GM12878 (cell line): ENCODE results near the gene GAS2L2. TPM values are rescaled to one million over a fixed set of nuclear protein-coding genes. Genes with fewer than 3 reads are reported as not detected.

Experiments
- ATAC-seq: fragments of 200-7000 bp; cut with Tn5 transposase; 3 replicates; pipeline ENCODE4 v1.9.1; 2020; ENCODE audit warnings: mild to moderate bottlenecking, moderate library complexity
- BruUV-seq: library from RNA; stranded (reverse); fragments of 400-500 nt; replicated peaks from 2 replicates; lab custom pipeline; 2021; lab: Mats Ljungman, UMichigan
- CTCF ChIA-PET: fragments of 300-600 bp; sonication (Branson Sonifier 250); formaldehyde crosslinking; extraction: SDS; loops from one replicate; lab custom pipeline; 2021; ENCODE audit warnings: inconsistent platforms; lab: Yijun Ruan, JAX
- POLR2A ChIA-PET: fragments of 350-600 bp; formaldehyde crosslinking; extraction: SDS; loops from one replicate; lab custom pipeline; 2021; ENCODE audit warnings: inconsistent platforms; lab: Charles Lee
- RAD21 ChIA-PET: fragments of 300-600 bp; sonication (Branson Sonifier 250); formaldehyde crosslinking; loops from one replicate; lab custom pipeline; 2023; ENCODE audit warnings: antibody characterized with exemption; ENCODE audit not compliant: unreplicated experiment; lab: Charles Lee
- SMC1A ChIA-PET: fragments of 300-600 bp; sonication (Branson Sonifier 250); formaldehyde crosslinking; loops from one replicate; lab custom pipeline; 2023; ENCODE audit not compliant: unreplicated experiment, uncharacterized antibody; lab: Charles Lee
- DNase-seq: peaks from one replicate; pipeline ENCODE4 v3.0.0-alpha.2; 2011; ENCODE audit warnings: low read depth, low spot score
- FAIRE-seq: peaks from 3 replicates; lab custom pipeline; 2011; peaks lifted over from hg19 to GRCh38; lab: Jason Lieb, UNC
- H2AFZ ChIP-seq: 2 replicates; pipeline ENCODE4 v1.6.0; 2011; ENCODE audit warnings: low read depth, low read length, control low read depth; ENCODE audit not compliant: control insufficient read depth
- H3K27ac ChIP-seq: 2 replicates; pipeline ENCODE4 v1.5.1; 2011; ENCODE audit warnings: control low read depth; ENCODE audit not compliant: control insufficient read depth, insufficient read depth
- H3K27me3 ChIP-seq, 2 experiments: replicated peaks in 1 of 2; 2 replicates each; pipeline versions ENCODE4 v1.6.0 to v1.6.1; 2011; ENCODE audit warnings: low read length in 1 of 2; ENCODE audit not compliant: control insufficient read depth in 2 of 2, insufficient read depth in 2 of 2
- H3K36me3 ChIP-seq, 2 experiments: 2 replicates each; pipeline ENCODE4 v1.5.1; 2011; ENCODE audit warnings: low read length in 1 of 2; ENCODE audit not compliant: control insufficient read depth in 2 of 2, insufficient read depth in 2 of 2
- H3K4me1 ChIP-seq: 2 replicates; pipeline ENCODE4 v1.6.1; 2011; ENCODE audit warnings: mild to moderate bottlenecking, low read length, moderate library complexity, mixed read lengths; ENCODE audit not compliant: control insufficient read depth, insufficient read depth
- H3K4me2 ChIP-seq: 2 replicates; pipeline ENCODE4 v1.6.0; 2011; ENCODE audit warnings: control low read depth; ENCODE audit not compliant: control insufficient read depth, insufficient read depth
- H3K4me3 ChIP-seq: fragments of 200-600 bp; sonication (generic); 2 replicates; pipeline ENCODE4 v1.5.1; 2016
- H3K79me2 ChIP-seq: 2 replicates; pipeline ENCODE4 v1.6.0; 2011; ENCODE audit warnings: low read length; ENCODE audit not compliant: control insufficient read depth, insufficient read depth
- H3K9ac ChIP-seq: 2 replicates; pipeline ENCODE4 v1.8.0; 2011; ENCODE audit warnings: low read length, control low read depth, mixed read lengths; ENCODE audit not compliant: control insufficient read depth, insufficient read depth
- H3K9me3 ChIP-seq: replicated peaks from 3 replicates; pipeline ENCODE4 v1.5.1; 2011; ENCODE audit warnings: mild to moderate bottlenecking, low read length; ENCODE audit not compliant: control insufficient read depth, insufficient read depth
- H4K20me1 ChIP-seq: 2 replicates; pipeline ENCODE4 v1.6.0; 2011; ENCODE audit not compliant: control insufficient read depth, insufficient read depth
- BHLHE40 ChIP-seq, 2 experiments: fragments of 450-650 bp in 1 of 2; IDR thresholded peaks; 2 replicates each; pipeline ENCODE4 v1.6.1; 2011 to 2017; ENCODE audit warnings: low read depth in 2 of 2, borderline replicate concordance in 1 of 2, improper control_type of control experiment in 1 of 2, low read length in 1 of 2, mild to moderate bottlenecking in 1 of 2
- CBFB ChIP-seq: IDR thresholded peaks from 2 replicates; pipeline ENCODE4 v1.6.1; 2016; ENCODE audit warnings: antibody characterized with exemption, low read depth
- DPF2 ChIP-seq: fragments of 450-650 bp; IDR thresholded peaks from 2 replicates; pipeline ENCODE4 v1.6.1; 2017; ENCODE audit warnings: mild to moderate bottlenecking
- JUNB ChIP-seq: IDR thresholded peaks from 2 replicates; pipeline ENCODE4 v1.6.1; 2016; ENCODE audit warnings: antibody characterized with exemption, mild to moderate bottlenecking
- LARP7 ChIP-seq: fragments of 450-650 bp; IDR thresholded peaks from 2 replicates; pipeline ENCODE4 v1.6.1; 2017; ENCODE audit warnings: mild to moderate bottlenecking
- POLR2AphosphoS5 ChIP-seq: IDR thresholded peaks from 2 replicates; pipeline ENCODE4 v1.6.1; 2011; ENCODE audit warnings: mild to moderate bottlenecking, low read length, inconsistent platforms
- RAD21 ChIP-seq: IDR thresholded peaks from 2 replicates; pipeline ENCODE4 v1.6.1; 2011; ENCODE audit warnings: mild to moderate bottlenecking, low read depth, low read length, moderate library complexity; ENCODE audit not compliant: insufficient read depth
- RELA ChIP-seq: fragments of 450-650 bp; IDR thresholded peaks from 2 replicates; pipeline ENCODE4 v1.8.0; 2014; ENCODE audit warnings: borderline replicate concordance; ENCODE audit not compliant: partially characterized antibody
- SUPT20H ChIP-seq: IDR thresholded peaks from 2 replicates; pipeline ENCODE4 v1.6.1; 2011; ENCODE audit warnings: low read depth, mild to moderate bottlenecking, low read length, moderate library complexity, borderline replicate concordance; ENCODE audit not compliant: control insufficient read depth
- TCF3 ChIP-seq: IDR thresholded peaks from 2 replicates; pipeline ENCODE4 v1.6.1; 2012; ENCODE audit warnings: low read depth, mild to moderate bottlenecking, low read length, borderline replicate concordance; ENCODE audit not compliant: insufficient read depth
- WRNIP1 ChIP-seq: IDR thresholded peaks from 2 replicates; pipeline ENCODE4 v1.6.1; 2011; ENCODE audit warnings: low read depth, low read length, improper control_type of control experiment, borderline replicate concordance
- ZSCAN29 ChIP-seq: fragments of 450-650 bp; IDR thresholded peaks from 2 replicates; pipeline ENCODE4 v1.6.1; 2017; ENCODE audit warnings: mild to moderate bottlenecking, moderate library complexity
- WGBS: methylation state at CpG from one replicate; pipeline ENCODE4 v1.1.6; 2016; ENCODE audit warnings: low lambda C conversion rate; ENCODE audit not compliant: insufficient replicate concordance, insufficient coverage; ENCODE audit errors: missing lambda C conversion rate; 5-methylcytosine and 5-hydroxymethylcytosine counted together
- in situ Hi-C: fragments of 300-500 bp; cut with MboI; formaldehyde crosslinking; loops from 9 replicates; pipeline ENCODE4 v1.14.3; 2018; ENCODE audit warnings: mixed read lengths
- intact Hi-C: fragments of 100-400 bp; cut with micrococcal nuclease; formaldehyde crosslinking; loops from one replicate; pipeline ENCODE4 v1.14.2; 2022; ENCODE audit not compliant: unreplicated experiment
- polyA plus RNA-seq, 11 experiments: library from polyadenylated mRNA; depleted of rRNA in 4 of 11; unstranded in 6 of 11; stranded (reverse) in 5 of 11; fragments of >200 nt; fragmentation: Nextera tagmentation in 4 of 11; fragmentation: Illumina TruSeq in 1 of 11; extraction: Ambion mirVana in 4 of 11; extraction: Trizol in 1 of 11; gene quantifications; 1 replicate in 1 of 11; 2 replicates in 10 of 11; pipeline versions ENCODE4 v1.2.1 to v1.2.3, GENCODE V29; 2011 to 2016; ENCODE audit warnings: inconsistent platforms in 2 of 11, missing spikeins in 2 of 11, low read depth in 1 of 11
- total RNA-seq, 4 experiments: library from RNA; depleted of rRNA in 3 of 4; stranded (reverse); fragments of >200 nt in 3 of 4; fragmentation: Illumina TruSeq in 1 of 4; extraction: Trizol in 1 of 4; gene quantifications; 2 replicates each; pipeline versions ENCODE4 v1.2.1 to v1.2.3, GENCODE V29; 2013 to 2021
- TF ChIP-seq, protein P1 (sequence below): fragments of 450-650 bp; IDR thresholded peaks from 2 replicates; pipeline ENCODE4 v1.6.1; 2017; ENCODE audit warnings: mild to moderate bottlenecking, moderate library complexity
- TF ChIP-seq, protein P2 (sequence below): fragments of 450-650 bp; IDR thresholded peaks from 2 replicates; pipeline ENCODE4 v1.6.1; 2016; ENCODE audit warnings: mild to moderate bottlenecking

GAS2L2 gene
- total and polyA plus RNA-seq, 10 of the 15 experiments (the other 5 are each of a cell fraction or from before 2014, with no cell fraction given): 0.01 TPM; not detected in 9

DNA sequence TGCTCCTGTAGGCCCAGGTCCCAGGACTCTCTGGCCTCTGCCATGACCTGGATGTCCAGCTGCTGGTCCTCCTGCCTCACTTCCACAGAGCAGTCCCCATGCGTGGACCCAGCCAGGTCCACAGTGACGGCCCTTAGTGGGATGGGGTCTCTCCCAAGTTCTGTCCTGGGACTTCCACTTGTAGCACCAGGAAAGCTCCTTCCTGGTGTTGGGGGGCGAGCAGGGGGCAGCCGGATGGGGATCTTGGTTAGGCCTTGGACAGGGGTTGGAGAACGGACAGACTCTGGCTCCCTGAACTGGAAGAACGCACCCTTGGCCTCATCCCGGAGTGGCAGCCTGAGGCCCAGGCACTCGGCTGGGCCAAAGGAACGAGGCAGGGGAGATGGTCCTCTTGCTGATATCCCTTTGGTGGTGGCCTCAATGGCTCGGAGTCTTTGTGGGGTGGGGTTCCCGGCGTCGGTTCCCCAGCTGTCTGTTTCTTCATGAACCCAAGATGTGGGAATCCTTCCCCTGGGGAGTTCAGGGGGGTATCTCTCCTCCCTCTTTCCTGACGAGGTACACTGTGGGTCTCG, 7.2 kb downstream of the GAS2L2 start:
- BruUV-seq: no TSS peak
- ChIA-PET POLR2A (interaction anchor here (0.6 kb wide), 1 partner anchor 186 kb away, joined by 3 read pairs; no protein-coding TSS in a partner anchor), CTCF (interaction anchor here (1.0 to 6.0 kb wide), 4 partner anchors 12 to 133 kb away, joined by 3 to 116 read pairs (median 4); no protein-coding TSS in a partner anchor), SMC1A (no interaction called here), RAD21 (no interaction called here)
- in situ Hi-C loops: loop anchor here (5.0 to 10.0 kb wide), 3 partner anchors 139 to 581 kb away; no protein-coding TSS in a partner anchor
- Histone ChIP-seq H3K4me1 (no peaks in the 10 kb centered on the region), H3K36me3 (no peaks in the 10 kb centered on the region), H3K27ac (no peak overlapping the region), H2AFZ (no peak overlapping the region), H3K27me3 (peaks cover 2 to 6% of the 10 kb centered on the region in 2 experiments; a peak in 3 of 4 replicates), H4K20me1 (no peaks in the 10 kb centered on the region), H3K4me3 (no peak overlapping the region), H3K79me2 (no peaks in the 10 kb centered on the region), H3K4me2 (no peak overlapping the region), H3K9me3 (no peaks in the 10 kb centered on the region), H3K9ac (no peak overlapping the region)
- ATAC-seq: no peak
- 21% methylated on average over 12 of the region's 15 CpGs for WGBS
- no peak for DNase-seq
- intact Hi-C loops: loop anchor here (2.0 to 10.0 kb wide), 3 partner anchors 189 to 1321 kb away; no protein-coding TSS in a partner anchor
- FAIRE-seq: no peak
- no peak for TF ChIP-seq RAD21
- TF ChIP-seq WRNIP1: no peak
- TF ChIP-seq CBFB: no peak
- TF ChIP-seq TCF3: no peak
- TF ChIP-seq, protein P1, sequence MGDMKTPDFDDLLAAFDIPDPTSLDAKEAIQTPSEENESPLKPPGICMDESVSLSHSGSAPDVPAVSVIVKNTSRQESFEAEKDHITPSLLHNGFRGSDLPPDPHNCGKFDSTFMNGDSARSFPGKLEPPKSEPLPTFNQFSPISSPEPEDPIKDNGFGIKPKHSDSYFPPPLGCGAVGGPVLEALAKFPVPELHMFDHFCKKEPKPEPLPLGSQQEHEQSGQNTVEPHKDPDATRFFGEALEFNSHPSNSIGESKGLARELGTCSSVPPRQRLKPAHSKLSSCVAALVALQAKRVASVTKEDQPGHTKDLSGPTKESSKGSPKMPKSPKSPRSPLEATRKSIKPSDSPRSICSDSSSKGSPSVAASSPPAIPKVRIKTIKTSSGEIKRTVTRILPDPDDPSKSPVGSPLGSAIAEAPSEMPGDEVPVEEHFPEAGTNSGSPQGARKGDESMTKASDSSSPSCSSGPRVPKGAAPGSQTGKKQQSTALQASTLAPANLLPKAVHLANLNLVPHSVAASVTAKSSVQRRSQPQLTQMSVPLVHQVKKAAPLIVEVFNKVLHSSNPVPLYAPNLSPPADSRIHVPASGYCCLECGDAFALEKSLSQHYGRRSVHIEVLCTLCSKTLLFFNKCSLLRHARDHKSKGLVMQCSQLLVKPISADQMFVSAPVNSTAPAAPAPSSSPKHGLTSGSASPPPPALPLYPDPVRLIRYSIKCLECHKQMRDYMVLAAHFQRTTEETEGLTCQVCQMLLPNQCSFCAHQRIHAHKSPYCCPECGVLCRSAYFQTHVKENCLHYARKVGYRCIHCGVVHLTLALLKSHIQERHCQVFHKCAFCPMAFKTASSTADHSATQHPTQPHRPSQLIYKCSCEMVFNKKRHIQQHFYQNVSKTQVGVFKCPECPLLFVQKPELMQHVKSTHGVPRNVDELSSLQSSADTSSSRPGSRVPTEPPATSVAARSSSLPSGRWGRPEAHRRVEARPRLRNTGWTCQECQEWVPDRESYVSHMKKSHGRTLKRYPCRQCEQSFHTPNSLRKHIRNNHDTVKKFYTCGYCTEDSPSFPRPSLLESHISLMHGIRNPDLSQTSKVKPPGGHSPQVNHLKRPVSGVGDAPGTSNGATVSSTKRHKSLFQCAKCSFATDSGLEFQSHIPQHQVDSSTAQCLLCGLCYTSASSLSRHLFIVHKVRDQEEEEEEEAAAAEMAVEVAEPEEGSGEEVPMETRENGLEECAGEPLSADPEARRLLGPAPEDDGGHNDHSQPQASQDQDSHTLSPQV: no peak
- no peak for TF ChIP-seq POLR2AphosphoS5
- no peak for TF ChIP-seq DPF2
- no peak for TF ChIP-seq SUPT20H
- no peak for TF ChIP-seq RELA
- no peak for TF ChIP-seq ZSCAN29
- TF ChIP-seq BHLHE40 (IDR thresholded peaks at IDR 0.05; ENCODE audit: borderline replicate concordance in 1 of 2, low read depth in 2 of 2, low read length in 1 of 2): no peak
- TF ChIP-seq, protein P2, sequence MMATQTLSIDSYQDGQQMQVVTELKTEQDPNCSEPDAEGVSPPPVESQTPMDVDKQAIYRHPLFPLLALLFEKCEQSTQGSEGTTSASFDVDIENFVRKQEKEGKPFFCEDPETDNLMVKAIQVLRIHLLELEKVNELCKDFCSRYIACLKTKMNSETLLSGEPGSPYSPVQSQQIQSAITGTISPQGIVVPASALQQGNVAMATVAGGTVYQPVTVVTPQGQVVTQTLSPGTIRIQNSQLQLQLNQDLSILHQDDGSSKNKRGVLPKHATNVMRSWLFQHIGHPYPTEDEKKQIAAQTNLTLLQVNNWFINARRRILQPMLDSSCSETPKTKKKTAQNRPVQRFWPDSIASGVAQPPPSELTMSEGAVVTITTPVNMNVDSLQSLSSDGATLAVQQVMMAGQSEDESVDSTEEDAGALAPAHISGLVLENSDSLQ: no peak
- TF ChIP-seq JUNB: no peak
- no peak for TF ChIP-seq LARP7
